Effector memory CD8-positive, alpha-beta T cell (primary cell): ENCODE measurements around the gene FDX1.

ENCODE experiments used
- ATAC-seq: fragments of 150-1000 bp; cut with Tn5 transposase; replicated peaks from 2 replicates; pipeline ENCODE4 v1.10.0; 2021; ENCODE audit warnings: mild to moderate bottlenecking, moderate library complexity
- DNase-seq, 3 experiments: peaks; one replicate each; pipeline ENCODE4 v3.0.0; 2021
- H3K27ac Mint-ChIP-seq, 2 donors: one replicate each; pipeline ENCODE4 v1.8.0; 2022; ENCODE audit warnings: mild to moderate bottlenecking in 2 of 2, mixed read lengths in 2 of 2, moderate library complexity in 2 of 2
- H3K27me3 Mint-ChIP-seq, 2 donors: one replicate each; pipeline ENCODE4 v1.8.0; 2022; ENCODE audit warnings: mixed read lengths in 2 of 2
- H3K36me3 Mint-ChIP-seq: one replicate; pipeline ENCODE4 v1.8.0; 2022; ENCODE audit warnings: mild to moderate bottlenecking, moderate library complexity, mixed read lengths; ENCODE audit not compliant: insufficient read depth
- H3K4me1 Mint-ChIP-seq, 2 donors: one replicate each; pipeline ENCODE4 v1.8.0; 2022; ENCODE audit warnings: low read depth in 2 of 2, mixed read lengths in 2 of 2
- H3K4me3 Mint-ChIP-seq, 2 donors: one replicate each; pipeline ENCODE4 v1.8.0; 2022; ENCODE audit warnings: mild to moderate bottlenecking in 2 of 2, mixed read lengths in 2 of 2, moderate library complexity in 2 of 2
- H3K9me3 Mint-ChIP-seq, 2 donors: one replicate each; pipeline ENCODE4 v1.8.0; 2022; ENCODE audit warnings: mixed read lengths in 2 of 2

FDX1 gene

GRCh38 chr11:110513259-110513801 is 83.6 kb downstream of the FDX1 start:
- no peak for ATAC-seq
- no peaks in the 10 kb centered on the region for H3K36me3 Mint-ChIP-seq
- DNase-seq = no peak
- H3K4me3 Mint-ChIP-seq = no peak overlapping the region
- H3K27me3 Mint-ChIP-seq = peaks cover 0 to 9% of the 10 kb centered on the region in 2 donors
- H3K9me3 Mint-ChIP-seq = no peaks in the 10 kb centered on the region
- no peak overlapping the region for H3K27ac Mint-ChIP-seq
- no peaks in the 10 kb centered on the region for H3K4me1 Mint-ChIP-seq

- Mint-ChIP-seq H3K4me1 (no peaks in the 10 kb centered on the region), H3K27ac (no peak overlapping the region), H3K4me3 (no peak overlapping the region), H3K9me3 (no peaks in the 10 kb centered on the region), H3K27me3 (peaks cover 0 to 9% of the 10 kb centered on the region in 2 donors), H3K36me3 (no peaks in the 10 kb centered on the region)
- ATAC-seq (no peak), DNase-seq (no peak)
Measured at GRCh38 chr11:110513846-110514437, 84.2 kb downstream of the FDX1 start.
